ENCODE measurements around the gene BAX. TPM values are rescaled to one million over a fixed set of nuclear protein-coding genes. Genes with fewer than 3 reads are reported as not detected.

Gene BAX
- total RNA-seq, 5 donors from 2014 or later (not counting 1 experiment from before 2014, with no cell fraction given): 76.6 to 201 (median 183) TPM

GRCh38 chr19:48990400-48990799 is 35.7 kb downstream of the BAX start:
- POLR2A ChIA-PET: no interaction called here
- CTCF ChIA-PET: no interaction called here

GRCh38 chr19:48991011-48991609 is 36.4 kb downstream of the BAX start:
- Mint-ChIP-seq H3K4me3 (peak overlapping the region in 2 of 3 donors; percentile 17 to 94), H3K27ac (no peak overlapping the region)
- CTCF ChIA-PET: interaction anchor here in 1 of 2 donors (0.6 kb wide), 2 partner anchors 11 to 231 kb away, joined by 3 read pairs; no protein-coding TSS in a partner anchor

More at GRCh38 chr19:48990400-48990799, 35.7 kb downstream of the BAX start:
- ATAC-seq (replicated peaks in 1 of 4) (no peak), DNase-seq (no peak)
- 88% methylated on average over 4 of the region's 4 CpGs for WGBS (ENCODE audit: insufficient coverage)
- peaks cover 3 to 39% of the 10 kb centered on the region in 2 experiments for H3K4me1 ChIP-seq (ENCODE audit: control insufficient read depth in 1 of 2, extremely low read depth in 1 of 2, insufficient read depth in 2 of 2, low read length in 2 of 2)
- peaks cover 37 to 58% (median 41%) of the 10 kb centered on the region in 3 donors for H3K4me1 Mint-ChIP-seq
- no peaks in the 10 kb centered on the region for H3K9me3 Mint-ChIP-seq
- H3K36me3 ChIP-seq (ENCODE audit: control insufficient read depth in 2 of 2, extremely low read depth in 1 of 2, insufficient read depth in 1 of 2, low read length in 1 of 2): peaks cover 0 to 12% of the 10 kb centered on the region in 2 donors
- peak overlapping the region in 1 of 2 donors; percentile 1 for H3K27ac Mint-ChIP-seq
- H3K27ac ChIP-seq (ENCODE audit: low read length): no peak overlapping the region
- H3K36me3 Mint-ChIP-seq: peaks cover 16% of the 10 kb centered on the region
- H3K27me3 Mint-ChIP-seq: no peaks in the 10 kb centered on the region
- no peak overlapping the region for H3K4me3 Mint-ChIP-seq
- no peaks in the 10 kb centered on the region for H3K9me3 ChIP-seq
- H3K27me3 ChIP-seq (replicated peaks in 1 of 2; ENCODE audit: control insufficient read depth in 2 of 2, extremely low read depth in 1 of 2, insufficient read depth in 2 of 2, low read length in 1 of 2): no peaks in the 10 kb centered on the region
- H3K4me3 ChIP-seq (ENCODE audit: control insufficient read depth in 1 of 2, extremely low read depth in 1 of 2, low read length in 1 of 2): no peak overlapping the region

GRCh38 chr19:48991873-48992580 is 37.4 kb downstream of the BAX start:
- H3K4me1 Mint-ChIP-seq: peaks cover 37 to 59% (median 44%) of the 10 kb centered on the region in 3 donors
- H3K36me3 Mint-ChIP-seq: peaks cover 14% of the 10 kb centered on the region
- H3K27ac Mint-ChIP-seq: peak overlapping the region; percentile 92 to 95
- Histone ChIP-seq H3K4me1 (ENCODE audit: control insufficient read depth in 1 of 2, extremely low read depth in 1 of 2, insufficient read depth in 2 of 2, low read length in 2 of 2) (peaks cover 3 to 41% of the 10 kb centered on the region in 2 experiments), H3K4me3 (ENCODE audit: control insufficient read depth in 1 of 2, extremely low read depth in 1 of 2, low read length in 1 of 2) (peak overlapping the region; percentile 84 to 95), H3K27me3 (replicated peaks in 1 of 2; ENCODE audit: control insufficient read depth in 2 of 2, extremely low read depth in 1 of 2, insufficient read depth in 2 of 2, low read length in 1 of 2) (no peaks in the 10 kb centered on the region), H3K36me3 (ENCODE audit: control insufficient read depth in 2 of 2, extremely low read depth in 1 of 2, insufficient read depth in 1 of 2, low read length in 1 of 2) (peaks cover 0 to 10% of the 10 kb centered on the region in 2 donors), H3K27ac (ENCODE audit: low read length) (no peak overlapping the region), H3K9me3 (no peaks in the 10 kb centered on the region)
- ChIA-PET CTCF (interaction anchor here in 1 of 2 donors (0.6 to 1.9 kb wide), 3 partner anchors 9 to 232 kb away, joined by 3 to 16 read pairs (median 3); no protein-coding TSS in a partner anchor), POLR2A (interaction anchor here in 1 of 2 donors (0.6 kb wide), 1 partner anchor 882 kb away, joined by 3 read pairs; the partner anchor contains the start of gene PLA2G4C)
- DNase-seq (no peak), ATAC-seq (replicated peaks in 1 of 4) (no peak)
- H3K4me3 Mint-ChIP-seq: peak overlapping the region; percentile 92 to 95 (median 94)
- H3K27me3 Mint-ChIP-seq: no peaks in the 10 kb centered on the region
- no peaks in the 10 kb centered on the region for H3K9me3 Mint-ChIP-seq
- 49% methylated on average over 4 of the region's 8 CpGs for WGBS (ENCODE audit: insufficient coverage)

More at GRCh38 chr19:48991011-48991609, 36.4 kb downstream of the BAX start:
- DNase-seq: no peak
- no peaks in the 10 kb centered on the region for H3K9me3 Mint-ChIP-seq
- WGBS (ENCODE audit: insufficient coverage): 96% methylated on average over 22 of the region's 22 CpGs
- peaks cover 14% of the 10 kb centered on the region for H3K36me3 Mint-ChIP-seq
- H3K4me1 Mint-ChIP-seq: peaks cover 37 to 59% (median 42%) of the 10 kb centered on the region in 3 donors
- Histone ChIP-seq H3K36me3 (ENCODE audit: control insufficient read depth in 2 of 2, extremely low read depth in 1 of 2, insufficient read depth in 1 of 2, low read length in 1 of 2) (peaks cover 0 to 10% of the 10 kb centered on the region in 2 donors), H3K9me3 (no peaks in the 10 kb centered on the region), H3K27me3 (replicated peaks in 1 of 2; ENCODE audit: control insufficient read depth in 2 of 2, extremely low read depth in 1 of 2, insufficient read depth in 2 of 2, low read length in 1 of 2) (no peaks in the 10 kb centered on the region), H3K4me1 (ENCODE audit: control insufficient read depth in 1 of 2, extremely low read depth in 1 of 2, insufficient read depth in 2 of 2, low read length in 2 of 2) (peaks cover 3 to 41% of the 10 kb centered on the region in 2 experiments), H3K4me3 (ENCODE audit: control insufficient read depth in 1 of 2, extremely low read depth in 1 of 2, low read length in 1 of 2) (no peak overlapping the region), H3K27ac (ENCODE audit: low read length) (no peak overlapping the region)
- no peak for ATAC-seq (replicated peaks in 1 of 4)
- no peaks in the 10 kb centered on the region for H3K27me3 Mint-ChIP-seq
- POLR2A ChIA-PET: no interaction called here

- DNase-seq: peak in 4 of 35 experiments; percentile 11 to 13 (median 11)
- peak overlapping the region; percentile 92 to 95 for H3K27ac Mint-ChIP-seq
- H3K9me3 Mint-ChIP-seq: no peaks in the 10 kb centered on the region
- H3K27ac ChIP-seq (ENCODE audit: low read length): peak overlapping the region; percentile 72
- peak overlapping the region; percentile 84 to 95 for H3K4me3 ChIP-seq (ENCODE audit: control insufficient read depth in 1 of 2, extremely low read depth in 1 of 2, low read length in 1 of 2)
- peaks cover 0 to 10% of the 10 kb centered on the region in 2 donors for H3K36me3 ChIP-seq (ENCODE audit: control insufficient read depth in 2 of 2, extremely low read depth in 1 of 2, insufficient read depth in 1 of 2, low read length in 1 of 2)
- ChIA-PET CTCF (interaction anchor here (0.9 to 1.9 kb wide), 18 partner anchors 9 to 858 kb away, joined by 3 to 16 read pairs (median 4); partner anchors contain the start of genes NUCB1 (in 1 of the 2) and PTOV1 (in 1 of the 2)), POLR2A (interaction anchor here in 1 of 2 donors (0.6 to 1.1 kb wide), 3 partner anchors 121 to 882 kb away, joined by 3 to 5 read pairs (median 3); partner anchors contain the start of gene PLA2G4C)
- 0% methylated on average over 16 of the region's 20 CpGs for WGBS (ENCODE audit: insufficient coverage)
- ATAC-seq (replicated peaks in 1 of 4): no peak
- peaks cover 37 to 57% (median 46%) of the 10 kb centered on the region in 3 donors for H3K4me1 Mint-ChIP-seq
- H3K4me1 ChIP-seq (ENCODE audit: control insufficient read depth in 1 of 2, extremely low read depth in 1 of 2, insufficient read depth in 2 of 2, low read length in 2 of 2): peaks cover 3 to 41% of the 10 kb centered on the region in 2 experiments
- peak overlapping the region; percentile 92 to 95 (median 94) for H3K4me3 Mint-ChIP-seq
- no peaks in the 10 kb centered on the region for H3K9me3 ChIP-seq
- H3K36me3 Mint-ChIP-seq: peaks cover 11% of the 10 kb centered on the region
- H3K27me3 ChIP-seq (replicated peaks in 1 of 2; ENCODE audit: control insufficient read depth in 2 of 2, extremely low read depth in 1 of 2, insufficient read depth in 2 of 2, low read length in 1 of 2): no peaks in the 10 kb centered on the region
- H3K27me3 Mint-ChIP-seq: no peaks in the 10 kb centered on the region
Observed at GRCh38 chr19:48992581-48993174, 38.0 kb downstream of the BAX start.

GRCh38 chr19:48993175-48994034 is 38.7 kb downstream of the BAX start, which contains the start of the genes GYS1 and RUVBL2:
TSS of gene GYS1 (minus strand) at chr19:48993309. CDS start at chr19:48993112, 197 bp downstream.
TSS of gene RUVBL2 (plus strand) at chr19:48993887. CDS start at chr19:48993912, 25 bp downstream.
- DNase-seq: peak; percentile 97 to 100 (median 99)
- ChIA-PET CTCF (interaction anchor here (0.5 to 1.9 kb wide), 46 partner anchors 10 to 857 kb away, joined by 3 to 16 read pairs (median 4); partner anchors contain the start of genes AP2A1 (in 1 of the 2), DBP (in 1 of the 2), HSD17B14 (in 1 of the 2) and LIN7B (in 1 of the 2)), POLR2A (interaction anchor here (0.5 to 1.1 kb wide), 11 partner anchors 31 to 1954 kb away, joined by 3 to 5 read pairs (median 3); partner anchors contain the start of gene NUCB1 (in 1 of the 2))
- WGBS (ENCODE audit: insufficient coverage): 0% methylated on average over 44 of the region's 56 CpGs
- Mint-ChIP-seq H3K4me3 (peak within 1 kb of the TSS; percentile 92 to 95 (median 94)), H3K27me3 (no peaks in the 10 kb centered on the region), H3K4me1 (peaks cover 40 to 54% (median 46%) of the 10 kb centered on the region in 3 donors), H3K36me3 (peaks cover 11% of the 10 kb centered on the region), H3K9me3 (no peaks in the 10 kb centered on the region), H3K27ac (peak within 1 kb of the TSS; percentile 92 to 95)
- H3K4me3 ChIP-seq (ENCODE audit: control insufficient read depth in 1 of 2, extremely low read depth in 1 of 2, low read length in 1 of 2): peak within 1 kb of the TSS; percentile 84 to 95
- H3K27ac ChIP-seq (ENCODE audit: low read length): peak within 1 kb of the TSS; percentile 86
- peaks cover 0 to 4% of the 10 kb centered on the region in 2 donors for H3K36me3 ChIP-seq (ENCODE audit: control insufficient read depth in 2 of 2, extremely low read depth in 1 of 2, insufficient read depth in 1 of 2, low read length in 1 of 2)
- no peaks in the 10 kb centered on the region for H3K9me3 ChIP-seq
- peak; percentile 89 to 96 (median 94) for ATAC-seq (replicated peaks in 1 of 4)
- peaks cover 3 to 41% of the 10 kb centered on the region in 2 experiments for H3K4me1 ChIP-seq (ENCODE audit: control insufficient read depth in 1 of 2, extremely low read depth in 1 of 2, insufficient read depth in 2 of 2, low read length in 2 of 2)
- no peaks in the 10 kb centered on the region for H3K27me3 ChIP-seq (replicated peaks in 1 of 2; ENCODE audit: control insufficient read depth in 2 of 2, extremely low read depth in 1 of 2, insufficient read depth in 2 of 2, low read length in 1 of 2)
